ENCODE measurements around the gene PPIE.

DNA sequence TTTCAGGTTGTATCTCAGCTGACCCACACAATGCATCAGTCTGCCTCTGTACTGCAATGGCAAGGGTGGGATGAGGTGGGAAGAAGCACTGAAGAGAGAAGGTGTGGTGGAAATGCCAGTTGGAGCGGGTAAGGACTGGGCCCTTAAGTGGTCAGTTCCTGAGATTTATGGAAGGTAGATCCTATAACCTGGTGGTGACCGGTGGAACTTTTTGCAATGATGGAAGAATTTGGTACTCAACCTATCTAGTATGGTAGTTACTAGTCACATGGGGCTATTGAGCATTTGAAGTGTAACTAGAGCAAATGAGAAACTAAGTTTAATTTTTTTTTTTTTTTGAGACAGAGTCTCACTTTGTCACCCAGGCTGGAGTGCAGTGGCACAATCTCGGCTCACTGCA is 39.3 kb upstream of the PPIE start:
- TF ChIP-seq POLR2A (IDR thresholded peaks at IDR 0.05; ENCODE audit: borderline replicate concordance, extremely low read depth, insufficient read depth, insufficient read length): no peak
- TF ChIP-seq, protein P1, sequence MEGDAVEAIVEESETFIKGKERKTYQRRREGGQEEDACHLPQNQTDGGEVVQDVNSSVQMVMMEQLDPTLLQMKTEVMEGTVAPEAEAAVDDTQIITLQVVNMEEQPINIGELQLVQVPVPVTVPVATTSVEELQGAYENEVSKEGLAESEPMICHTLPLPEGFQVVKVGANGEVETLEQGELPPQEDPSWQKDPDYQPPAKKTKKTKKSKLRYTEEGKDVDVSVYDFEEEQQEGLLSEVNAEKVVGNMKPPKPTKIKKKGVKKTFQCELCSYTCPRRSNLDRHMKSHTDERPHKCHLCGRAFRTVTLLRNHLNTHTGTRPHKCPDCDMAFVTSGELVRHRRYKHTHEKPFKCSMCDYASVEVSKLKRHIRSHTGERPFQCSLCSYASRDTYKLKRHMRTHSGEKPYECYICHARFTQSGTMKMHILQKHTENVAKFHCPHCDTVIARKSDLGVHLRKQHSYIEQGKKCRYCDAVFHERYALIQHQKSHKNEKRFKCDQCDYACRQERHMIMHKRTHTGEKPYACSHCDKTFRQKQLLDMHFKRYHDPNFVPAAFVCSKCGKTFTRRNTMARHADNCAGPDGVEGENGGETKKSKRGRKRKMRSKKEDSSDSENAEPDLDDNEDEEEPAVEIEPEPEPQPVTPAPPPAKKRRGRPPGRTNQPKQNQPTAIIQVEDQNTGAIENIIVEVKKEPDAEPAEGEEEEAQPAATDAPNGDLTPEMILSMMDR (IDR thresholded peaks at IDR 0.05 in 2 of 3, conservative IDR thresholded peaks at IDR 0.05 in 1 of 3; ENCODE audit: borderline replicate concordance in 1 of 3, insufficient read depth in 1 of 3, low read depth in 2 of 3, low read length in 2 of 3): peak in 2 of 3 experiments; percentile 32 to 38; a peak in 3 of 6 replicates

All from HCT116 (cell line).